SH-SY5Y (cell line): ENCODE measurements around the gene DEPDC1B.

ENCODE experiments used
- GATA2 ChIP-seq: IDR thresholded peaks from 2 replicates; pipeline ENCODE4 v1.6.1; 2011; ENCODE audit warnings: mild to moderate bottlenecking, low read depth, low read length
- GATA3 ChIP-seq: IDR thresholded peaks from 2 replicates; pipeline ENCODE4 v1.6.1; 2011; ENCODE audit warnings: low read depth, mild to moderate bottlenecking, low read length, moderate library complexity

The DEPDC1B gene

DNA sequence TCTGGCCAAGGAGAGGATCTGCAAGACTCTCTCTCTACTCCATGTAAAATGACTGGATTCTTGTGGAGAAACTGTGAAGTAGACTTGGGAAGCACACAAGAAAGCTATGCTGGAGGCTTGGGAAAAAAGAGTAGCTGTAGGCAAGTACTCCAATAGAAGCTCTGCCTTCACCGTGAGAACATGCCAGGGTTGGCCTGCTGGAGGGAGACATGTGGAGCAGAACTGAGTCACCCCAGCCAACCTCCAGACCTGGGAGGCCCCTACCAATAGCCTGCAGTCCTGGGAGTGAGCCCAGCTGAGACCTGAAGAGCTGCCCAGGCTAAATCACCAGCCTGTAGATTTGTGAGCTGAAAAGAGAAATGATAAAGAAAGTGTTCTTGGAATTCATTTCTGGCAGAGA is 66.6 kb downstream of the DEPDC1B start:
- no peak for TF ChIP-seq GATA3
- no peak for TF ChIP-seq GATA2

DNA sequence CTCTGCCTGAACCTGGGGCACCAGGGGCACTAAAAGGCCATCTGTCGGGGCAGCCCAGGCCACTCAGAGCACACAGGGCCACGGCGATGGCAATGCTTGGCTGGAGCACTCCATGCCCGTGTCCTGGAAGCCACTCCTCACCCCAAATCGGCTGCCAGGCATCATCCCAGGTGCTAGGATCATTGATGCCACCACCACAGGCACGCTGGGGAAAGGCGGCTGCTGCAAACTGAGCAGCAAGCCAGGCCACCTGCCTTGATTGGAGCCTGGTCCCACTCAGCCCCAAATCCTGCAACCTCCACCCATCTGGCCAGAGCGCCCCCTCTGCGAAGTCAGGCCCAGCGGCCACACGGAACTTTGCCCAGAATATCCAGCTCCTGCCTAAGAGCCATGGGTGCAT is 67.8 kb downstream of the DEPDC1B start:
- TF ChIP-seq GATA2: no peak
- TF ChIP-seq GATA3: no peak

DNA sequence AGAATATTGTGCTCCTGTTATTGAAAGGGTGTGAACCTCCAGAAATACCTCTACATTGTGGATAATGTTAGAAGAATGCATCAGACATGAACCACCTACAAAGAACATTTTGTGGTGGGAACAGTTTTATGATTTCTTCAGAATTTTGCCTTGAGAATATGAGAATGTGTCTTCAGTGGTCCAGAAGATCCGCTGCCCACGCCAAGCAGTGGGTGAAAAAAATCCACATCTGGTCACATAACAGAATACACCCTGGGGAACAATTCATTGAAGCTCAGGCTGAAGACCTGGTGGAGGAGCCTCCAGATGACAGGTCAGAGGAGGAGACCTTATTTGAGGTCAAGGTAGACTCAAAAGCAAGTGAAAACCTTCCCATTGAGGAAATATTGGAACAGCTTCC is 69.1 kb downstream of the DEPDC1B start:
- TF ChIP-seq GATA3 (no peak), GATA2 (no peak)

DNA sequence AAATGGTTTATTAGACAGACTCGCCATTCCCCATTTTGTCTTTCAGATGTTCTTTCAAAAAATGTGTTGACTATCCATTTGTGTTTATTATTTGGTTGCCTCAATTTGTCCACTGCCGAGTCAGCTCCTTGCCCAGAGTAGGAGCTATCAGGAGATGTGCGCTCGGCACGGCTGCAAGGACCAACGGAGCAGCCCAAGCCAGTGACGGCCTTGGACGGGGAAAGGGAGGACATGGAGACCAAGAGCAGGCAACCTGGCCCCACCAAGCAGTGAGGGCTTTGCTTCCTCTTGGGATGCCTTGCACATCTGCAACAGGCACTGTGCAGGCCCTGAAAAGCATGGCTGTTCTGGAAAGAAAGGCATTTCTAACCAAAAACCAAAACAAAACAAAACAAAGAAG is 69.8 kb downstream of the DEPDC1B start:
- no peak for TF ChIP-seq GATA3
- no peak for TF ChIP-seq GATA2

DNA sequence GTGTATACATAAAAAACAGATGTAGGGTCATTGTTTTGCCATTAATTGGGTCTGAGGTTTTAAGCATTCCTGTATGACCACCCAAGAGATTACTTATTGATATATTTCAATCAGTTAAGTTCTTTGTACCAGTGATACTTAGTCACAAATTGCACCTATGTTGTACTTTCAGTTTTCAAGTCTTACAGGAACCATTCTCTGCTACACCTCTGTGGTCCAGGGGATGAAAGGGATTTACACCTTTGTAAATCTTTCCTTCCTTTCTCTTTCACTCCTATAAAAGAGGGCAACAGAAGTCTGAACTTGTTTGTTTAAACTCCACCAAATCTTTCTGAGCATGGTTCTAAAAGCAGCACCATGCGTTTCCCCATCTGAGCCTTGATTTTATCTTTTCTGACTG is 86.1 kb downstream of the DEPDC1B start:
- TF ChIP-seq GATA2: no peak
- no peak for TF ChIP-seq GATA3

DNA sequence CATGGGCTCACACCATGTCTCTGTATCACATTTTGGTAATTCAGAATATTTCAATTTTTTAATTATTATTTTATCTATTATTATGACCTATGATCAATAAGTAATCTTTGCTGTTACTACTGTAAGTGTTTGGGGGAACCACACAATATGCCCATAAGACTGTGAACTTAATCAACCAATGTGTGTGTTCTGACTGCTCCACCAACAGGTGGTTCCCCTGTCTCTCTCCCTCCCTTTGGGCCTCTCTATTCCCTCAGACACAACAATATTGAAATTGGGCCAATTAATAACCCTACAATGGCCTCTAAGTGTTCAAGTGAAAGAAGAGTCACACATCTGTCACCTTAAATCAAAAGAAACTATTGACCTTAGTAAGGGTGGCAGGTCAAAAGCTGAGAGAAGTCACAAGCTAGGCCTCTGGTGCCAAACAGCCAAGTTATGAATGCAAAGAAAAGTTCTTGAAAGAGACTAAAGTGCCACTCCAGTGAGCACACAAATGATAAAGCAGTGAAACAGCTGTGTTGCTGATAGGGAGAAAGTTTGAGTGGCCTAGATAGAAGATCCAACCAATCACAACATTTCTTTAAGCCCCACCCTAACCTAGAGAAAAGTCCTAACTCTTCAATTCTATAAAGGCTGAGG is 88.7 kb downstream of the DEPDC1B start:
- TF ChIP-seq GATA2 (no peak), GATA3 (no peak)

DNA sequence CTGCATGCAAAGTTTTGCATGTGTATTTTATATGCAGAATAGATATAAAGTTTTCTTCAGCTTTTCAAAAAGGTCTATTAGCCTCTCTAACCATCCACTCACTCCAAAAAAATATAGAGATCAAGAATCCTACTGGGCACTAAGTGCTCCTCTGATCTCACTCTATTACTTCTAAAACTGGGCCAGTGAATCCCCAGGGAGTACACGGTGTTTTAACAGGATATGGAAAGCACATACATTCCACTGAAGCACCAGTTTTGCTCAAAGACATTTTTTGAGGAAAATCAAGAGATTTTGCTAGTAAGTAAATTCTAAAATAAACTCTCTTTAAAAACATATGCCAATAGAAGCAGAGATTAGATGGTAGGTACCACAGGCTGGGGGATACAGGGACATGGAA is 95.2 kb downstream of the DEPDC1B start:
- TF ChIP-seq GATA3: no peak
- no peak for TF ChIP-seq GATA2

DNA sequence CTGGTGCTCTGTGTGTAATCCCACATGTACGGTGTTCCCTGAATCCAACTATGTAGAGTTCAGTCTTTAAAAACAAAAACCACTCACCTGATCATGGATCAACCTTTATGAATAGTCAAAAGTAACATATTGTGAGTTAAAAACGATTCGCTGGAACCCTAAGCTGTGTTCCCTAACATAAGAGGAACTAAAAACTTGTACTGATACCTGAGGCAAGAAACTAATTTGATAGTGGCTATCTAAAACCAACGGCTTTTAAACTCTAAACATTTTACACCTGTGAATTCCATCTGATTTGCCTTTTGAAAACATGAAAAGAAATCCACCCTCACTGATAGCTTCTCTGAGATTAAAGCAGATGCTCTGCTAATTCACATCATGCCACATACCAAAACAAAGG is 101.5 kb downstream of the DEPDC1B start:
- TF ChIP-seq GATA3 (no peak), GATA2 (no peak)

DNA sequence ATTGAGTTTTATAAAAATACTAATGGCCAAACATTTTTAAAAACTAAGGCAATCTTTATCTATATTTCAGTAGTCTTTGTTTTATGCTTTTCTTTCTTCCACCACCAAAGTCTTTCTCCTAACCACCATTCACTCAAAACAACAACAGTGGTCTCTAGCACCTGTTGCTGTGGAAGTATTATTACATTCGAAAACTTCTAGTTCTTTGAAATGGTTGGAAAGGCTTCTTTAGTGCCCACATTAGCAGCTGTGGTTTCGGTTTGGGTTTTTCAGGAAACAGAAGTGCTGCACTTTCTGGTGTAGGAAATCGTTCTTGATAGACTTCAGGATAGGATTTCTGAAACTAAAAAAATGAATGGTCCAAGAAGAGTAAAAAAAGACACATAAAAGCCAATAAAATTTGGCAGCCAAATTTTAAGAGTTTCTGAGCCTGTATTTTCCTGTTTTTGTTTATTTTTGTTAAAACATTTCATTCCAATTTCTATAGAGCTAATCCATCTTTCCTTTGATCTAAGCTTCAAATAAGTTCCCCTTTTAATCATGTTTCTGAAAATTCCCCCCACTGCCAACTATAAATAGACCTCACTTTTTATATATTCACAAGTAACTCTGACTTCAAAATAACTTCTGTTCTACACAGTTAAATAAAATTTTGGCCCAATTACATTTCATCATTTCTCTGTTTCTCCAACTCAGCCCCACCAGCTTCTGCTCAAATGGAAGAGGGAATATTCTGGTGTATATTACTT is 102.2 kb downstream of the DEPDC1B start:
- no peak for TF ChIP-seq GATA3
- no peak for TF ChIP-seq GATA2

DNA sequence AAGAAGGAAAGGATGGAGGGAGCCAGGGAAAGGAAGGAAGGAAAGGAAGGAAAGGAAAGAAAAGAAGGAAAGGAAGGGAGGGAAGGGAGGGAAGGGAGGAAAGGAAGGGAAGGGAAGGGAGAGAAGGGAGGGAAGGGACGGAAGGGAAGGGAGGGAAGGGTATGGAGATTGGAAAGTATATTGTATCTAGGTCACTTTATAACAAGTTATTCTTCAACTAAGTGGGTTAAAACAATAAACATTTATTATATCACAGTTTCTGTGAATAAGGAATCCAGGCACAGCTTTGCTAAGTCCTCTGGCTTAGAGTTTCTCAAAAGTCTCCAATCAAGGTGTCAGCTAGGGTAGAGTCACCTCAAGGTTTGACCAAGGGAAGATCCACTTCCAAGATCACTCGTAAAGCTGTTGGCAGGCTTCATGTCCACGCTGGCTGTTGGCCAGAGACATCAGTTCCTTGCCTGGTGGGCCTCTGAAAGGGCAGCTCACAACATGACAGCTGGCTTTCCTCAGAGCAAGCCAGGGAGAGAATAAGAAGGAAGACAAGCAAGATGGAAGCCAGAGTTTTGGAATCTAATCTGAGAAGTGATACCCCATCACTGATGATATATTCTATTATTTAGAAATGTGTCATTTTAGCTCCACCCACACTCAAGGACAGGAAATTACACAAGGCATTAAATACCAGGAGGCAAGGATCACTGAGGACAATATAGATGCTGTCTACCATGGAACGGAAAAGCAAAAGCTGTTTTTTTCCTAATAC is 105.1 kb downstream of the DEPDC1B start:
- TF ChIP-seq GATA2 (no peak), GATA3 (no peak)

DNA sequence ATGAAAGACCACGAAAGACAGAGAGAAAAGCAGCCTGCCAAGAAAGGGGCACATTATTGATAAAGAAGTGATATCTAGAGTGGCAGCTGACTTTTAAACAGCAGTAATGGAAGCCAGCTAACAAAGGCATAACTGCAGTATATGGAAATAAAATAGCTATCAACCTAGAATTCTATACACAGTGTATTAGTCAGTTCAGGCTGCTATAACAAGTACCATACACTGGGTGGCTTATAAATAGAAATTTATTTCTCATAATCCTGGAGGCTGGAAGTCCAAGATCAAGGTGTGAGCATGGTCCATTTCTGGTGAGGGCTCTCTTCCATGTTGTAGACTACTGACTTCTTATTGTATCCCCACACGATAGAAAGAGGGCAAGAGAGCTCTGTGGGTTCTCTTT is 109.8 kb downstream of the DEPDC1B start:
- TF ChIP-seq GATA3: no peak
- TF ChIP-seq GATA2: no peak

DNA sequence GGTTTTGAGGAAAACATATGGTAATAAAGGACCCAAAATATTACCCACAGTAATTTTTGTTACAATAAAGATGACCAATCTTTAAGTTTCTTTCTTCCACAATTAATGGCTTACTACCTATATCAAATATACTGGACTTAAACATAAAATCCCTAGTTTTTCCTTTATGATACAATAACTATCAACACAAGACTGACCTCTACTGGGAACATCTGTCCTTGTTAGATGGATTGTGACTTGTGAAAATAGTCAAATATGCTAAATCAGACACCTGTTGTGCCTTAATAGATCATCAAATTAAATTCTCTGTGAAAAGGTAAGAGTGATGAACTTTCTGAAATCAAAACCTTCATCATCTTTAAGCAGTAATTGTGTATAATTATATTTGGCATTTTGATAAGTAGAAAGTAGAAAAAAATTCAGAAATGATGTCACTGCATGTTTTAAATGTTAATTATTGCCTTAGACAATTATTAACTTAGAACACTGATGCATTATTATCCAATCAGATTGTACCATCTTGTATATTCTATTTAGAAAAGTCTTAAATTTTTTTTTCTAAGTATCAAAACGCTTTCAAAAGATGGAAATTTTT is 113.6 kb downstream of the DEPDC1B start:
- no peak for TF ChIP-seq GATA2
- TF ChIP-seq GATA3: no peak

DNA sequence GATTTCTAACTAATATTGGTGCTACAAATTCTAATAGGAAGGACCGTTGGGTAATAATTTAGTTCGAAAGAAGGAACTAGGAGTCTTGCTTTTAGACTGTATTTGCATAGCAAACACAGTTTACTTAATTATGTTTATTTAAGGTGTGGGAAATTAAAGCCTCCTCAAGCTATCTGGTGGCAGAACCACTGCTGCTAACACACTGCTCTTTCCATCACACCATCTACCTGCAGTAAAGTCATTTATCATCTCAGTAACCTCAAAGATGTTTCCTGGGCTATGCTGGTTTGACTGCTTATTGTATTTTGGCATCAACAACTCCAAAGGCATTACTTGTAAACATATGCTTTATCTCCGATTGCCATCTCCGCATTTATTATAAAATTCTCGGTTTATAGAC is 114.3 kb downstream of the DEPDC1B start:
- TF ChIP-seq GATA2: no peak
- no peak for TF ChIP-seq GATA3

DNA sequence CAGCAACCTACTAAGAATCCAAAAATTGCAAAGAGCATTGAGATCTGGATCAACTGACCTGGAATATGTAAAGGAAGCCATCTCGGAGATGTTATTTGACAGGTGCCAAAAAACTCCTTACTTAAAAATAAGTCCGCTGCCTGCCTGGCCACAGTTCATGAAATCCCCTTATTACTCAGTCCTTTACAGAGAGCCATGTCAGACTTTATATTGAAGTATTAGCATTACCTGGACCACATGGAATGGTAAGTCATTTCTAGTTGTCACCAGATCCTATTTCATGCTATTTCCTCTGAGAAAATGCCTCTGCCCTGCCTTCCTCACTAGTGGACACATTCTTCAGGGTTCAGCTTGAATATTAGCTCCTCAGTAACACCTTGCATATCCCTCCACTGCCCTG is 115.7 kb downstream of the DEPDC1B start:
- TF ChIP-seq GATA2: no peak
- TF ChIP-seq GATA3: no peak

DNA sequence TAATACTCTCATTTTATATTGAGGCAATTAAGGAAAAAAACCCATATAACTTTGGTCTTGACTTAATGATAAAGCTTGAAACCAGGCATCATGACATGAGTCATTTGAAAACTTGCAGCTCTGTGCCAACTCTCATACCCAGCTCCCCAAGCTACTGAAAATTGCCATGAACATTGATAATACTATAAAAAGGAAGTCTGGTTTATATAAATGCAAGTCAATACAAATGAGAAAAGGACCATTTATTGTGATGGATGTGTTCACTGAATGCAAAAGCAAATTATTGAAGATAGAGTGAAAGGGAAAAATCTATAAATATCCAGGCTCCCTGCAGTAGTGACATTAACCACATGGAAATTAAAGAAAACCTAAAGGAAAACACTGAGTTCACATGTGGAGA is 116.3 kb downstream of the DEPDC1B start:
- TF ChIP-seq GATA2: no peak
- no peak for TF ChIP-seq GATA3
